Subcutaneous abdominal adipose tissue (tissue), 5 donors: ENCODE results near the gene RND2.
"Not testable (repeated sequence)": the region's sequence is repeated elsewhere in the genome, so short reads cannot be mapped to it uniquely, and the experiment has no call there.

Experiments
- H3K27ac ChIP-seq: one replicate; pipeline ENCODE4 v1.7.0; 2013; ENCODE audit warnings: low read depth, mild to moderate bottlenecking, inconsistent platforms, low read length, moderate library complexity
- H3K27me3 ChIP-seq, 5 donors: one replicate each; pipeline ENCODE4 v1.7.0; 2013; ENCODE audit warnings: low read length in 5 of 5, inconsistent platforms in 1 of 5; ENCODE audit not compliant: control insufficient read depth in 5 of 5, insufficient read depth in 4 of 5
- H3K36me3 ChIP-seq, 5 donors: one replicate each; pipeline ENCODE4 v1.7.0; 2013; ENCODE audit warnings: low read length in 5 of 5; ENCODE audit not compliant: control insufficient read depth in 5 of 5, insufficient read depth in 5 of 5
- H3K4me1 ChIP-seq, 5 donors: one replicate each; pipeline ENCODE4 v1.7.0; 2013; ENCODE audit warnings: low read length in 5 of 5, mild to moderate bottlenecking in 3 of 5, moderate library complexity in 1 of 5; ENCODE audit not compliant: control insufficient read depth in 5 of 5, insufficient read depth in 5 of 5
- H3K4me3 ChIP-seq, 5 donors: one replicate each; pipeline ENCODE4 v1.7.0; 2013; ENCODE audit warnings: low read length in 5 of 5, low read depth in 1 of 5
- H3K9ac ChIP-seq, 5 donors: one replicate each; pipeline ENCODE4 v1.7.0; 2013; ENCODE audit warnings: low read length in 5 of 5, mild to moderate bottlenecking in 4 of 5, moderate library complexity in 3 of 5
- H3K9me3 ChIP-seq, 5 donors: one replicate each; pipeline ENCODE4 v1.7.0; 2013; ENCODE audit warnings: low read length in 5 of 5; ENCODE audit not compliant: control insufficient read depth in 5 of 5
- donor health status: healthy.
- donor health status: healthy.
- donor health status: healthy.
- donor health status: healthy.
- donor health status: healthy.

Gene RND2

DNA sequence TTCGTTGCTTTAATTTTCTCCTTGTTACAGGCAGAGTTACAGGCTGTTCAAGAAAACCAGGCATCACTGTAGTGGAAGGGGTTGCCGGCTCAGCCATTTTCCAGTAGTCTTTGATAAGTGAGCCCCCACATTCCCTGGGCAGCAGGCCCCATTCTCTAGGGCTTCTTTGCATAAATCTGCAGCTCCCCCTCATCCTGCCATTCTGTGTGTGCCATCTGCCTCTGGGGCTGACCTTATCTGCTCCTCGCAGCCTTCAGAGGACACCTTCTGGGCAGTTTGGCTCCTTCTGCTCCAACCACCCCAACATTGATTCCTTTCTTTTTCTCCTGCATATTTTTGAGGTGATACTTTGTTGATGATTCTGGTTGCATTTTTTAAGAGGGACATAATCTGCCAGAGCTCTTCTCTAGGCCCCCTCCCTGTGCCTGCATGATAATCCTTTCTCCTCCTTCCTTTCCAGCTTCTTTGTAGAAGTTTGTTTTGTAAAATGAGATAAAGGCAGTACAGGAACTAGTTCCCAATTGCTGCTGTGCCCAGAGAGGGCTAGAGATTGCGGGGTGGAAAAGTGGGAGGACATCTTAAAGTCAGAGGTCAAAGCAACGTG, 17.1 kb downstream of the RND2 start:
- H3K4me3 ChIP-seq: no peak overlapping the region
- no peak overlapping the region for H3K27ac ChIP-seq
- no peaks in the 10 kb centered on the region for H3K9me3 ChIP-seq
- no peaks in the 10 kb centered on the region for H3K4me1 ChIP-seq
- H3K27me3 ChIP-seq: no peaks in the 10 kb centered on the region
- peaks cover 0 to 6% (median 0%) of the 10 kb centered on the region in 5 donors for H3K36me3 ChIP-seq
- H3K9ac ChIP-seq: no peak overlapping the region

DNA sequence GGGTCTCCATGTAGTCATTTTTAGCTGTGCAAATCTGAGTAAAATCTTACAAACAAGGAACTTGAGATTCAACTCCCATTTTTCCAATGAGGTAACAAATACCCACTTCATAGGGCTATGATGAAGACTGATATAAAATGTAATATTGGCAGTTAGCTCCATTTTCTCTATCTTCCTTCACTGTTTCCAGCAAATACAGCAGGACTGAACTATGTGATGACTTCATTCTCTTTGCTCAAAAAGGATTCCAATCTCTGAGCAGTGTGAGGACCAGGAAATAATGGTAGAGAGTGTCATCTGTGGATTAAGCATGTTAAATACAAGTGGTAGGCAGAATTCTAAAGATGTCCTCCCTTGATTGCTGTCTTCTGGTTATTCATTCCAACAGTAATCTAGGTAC, 18.3 kb downstream of the RND2 start:
- Histone ChIP-seq H3K27me3 (no peaks in the 10 kb centered on the region), H3K27ac (no peak overlapping the region), H3K36me3 (peaks cover 0 to 6% (median 0%) of the 10 kb centered on the region in 5 donors), H3K9me3 (no peaks in the 10 kb centered on the region), H3K4me3 (no peak overlapping the region), H3K4me1 (no peaks in the 10 kb centered on the region), H3K9ac (no peak overlapping the region)

DNA sequence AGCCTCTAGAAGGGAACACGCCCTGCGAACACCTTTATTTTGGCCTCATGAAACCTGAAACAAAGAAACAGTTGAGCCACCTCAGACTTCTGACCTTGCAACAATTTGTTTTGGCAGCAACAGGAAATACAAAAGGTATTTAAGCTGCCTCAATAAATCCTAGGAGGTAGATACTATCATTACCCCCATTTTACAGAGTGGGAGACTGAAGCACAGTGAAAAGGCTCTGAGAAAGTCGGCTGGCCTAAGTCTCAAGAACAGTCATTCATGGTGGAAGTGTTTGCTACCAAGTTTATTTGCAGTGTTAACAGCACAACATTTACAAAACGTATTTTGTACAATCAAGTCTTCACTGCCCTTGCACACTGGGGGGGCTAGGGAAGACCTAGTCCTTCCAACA, 19.0 kb downstream of the RND2 start:
- Histone ChIP-seq H3K27ac (no peak overlapping the region), H3K9me3 (no peaks in the 10 kb centered on the region), H3K36me3 (peaks cover 0 to 6% (median 0%) of the 10 kb centered on the region in 5 donors), H3K4me3 (no peak overlapping the region), H3K27me3 (no peaks in the 10 kb centered on the region), H3K4me1 (no peaks in the 10 kb centered on the region), H3K9ac (no peak overlapping the region)

DNA sequence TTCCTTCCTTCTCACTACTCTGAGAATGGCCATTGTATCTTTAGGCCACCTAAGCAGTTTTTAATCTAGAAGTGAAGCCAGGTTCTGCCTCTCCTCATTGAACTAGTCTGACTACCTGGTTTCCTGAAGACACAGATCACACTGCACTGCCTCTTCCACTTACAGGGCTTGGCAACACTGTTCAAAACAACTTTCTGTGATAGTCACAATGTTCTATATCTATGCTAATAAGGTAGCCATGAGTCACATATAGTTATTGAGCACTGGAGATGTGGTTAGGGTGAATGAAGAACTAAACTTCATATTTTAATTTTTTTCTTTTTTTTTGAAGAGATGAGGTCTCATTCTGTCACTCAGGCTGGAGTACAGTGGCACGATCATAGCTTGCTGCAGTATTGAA, 26.9 kb downstream of the RND2 start:
- Histone ChIP-seq H3K27me3 (no peaks in the 10 kb centered on the region), H3K4me1 (no peaks in the 10 kb centered on the region), H3K36me3 (peaks cover 0 to 13% (median 6%) of the 10 kb centered on the region in 5 donors), H3K27ac (no peak overlapping the region), H3K9me3 (no peaks in the 10 kb centered on the region), H3K9ac (no peak overlapping the region), H3K4me3 (no peak overlapping the region)

DNA sequence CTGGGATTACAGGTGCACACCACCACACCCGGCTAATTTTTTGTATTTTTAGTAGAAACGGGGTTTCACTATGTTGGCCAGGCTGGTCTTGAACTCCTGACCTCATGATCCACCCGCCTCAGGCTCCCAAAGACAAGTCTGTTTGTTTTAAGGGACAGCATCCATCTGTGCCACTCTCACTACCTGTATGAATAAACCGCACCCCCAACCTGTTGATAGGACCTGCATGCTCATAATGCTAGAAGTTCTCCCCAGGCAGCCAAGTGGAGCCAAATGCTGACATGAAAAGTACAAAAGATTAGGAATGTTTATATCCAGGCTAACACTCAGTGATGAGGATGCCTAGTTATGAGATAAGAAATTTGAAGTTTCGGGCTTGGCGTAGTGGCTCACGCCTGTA, 28.0 kb downstream of the RND2 start:
- H3K4me1 ChIP-seq, H3K27me3 ChIP-seq, H3K9me3 ChIP-seq, H3K27ac ChIP-seq, H3K4me3 ChIP-seq, H3K9ac ChIP-seq: not testable (repeated sequence)
- H3K36me3 ChIP-seq: peaks cover 0 to 13% (median 6%) of the 10 kb centered on the region in 5 donors

DNA sequence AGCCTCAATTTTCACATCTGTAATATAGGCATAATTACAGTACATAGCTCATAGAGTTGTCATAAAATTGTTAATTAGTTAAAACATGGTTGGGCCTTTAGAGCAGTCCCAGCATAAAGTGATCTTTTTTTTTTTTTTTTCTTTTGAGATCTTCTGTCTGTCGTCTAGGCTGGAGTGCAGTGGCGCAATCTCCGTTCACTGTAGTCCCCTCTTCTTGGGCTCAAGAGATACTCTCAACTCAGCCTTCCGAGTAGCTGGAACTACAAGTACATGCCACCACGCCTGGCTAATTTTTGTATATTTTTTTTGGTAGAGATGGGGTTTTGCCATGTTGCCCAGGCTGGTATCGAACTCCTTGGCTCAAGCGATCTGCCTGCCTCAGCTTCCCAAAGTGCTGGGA, 31.0 kb downstream of the RND2 start:
- Histone ChIP-seq H3K27ac (no peak overlapping the region), H3K4me1 (no peaks in the 10 kb centered on the region), H3K9ac (no peak overlapping the region), H3K27me3 (no peaks in the 10 kb centered on the region), H3K36me3 (peaks cover 0 to 13% (median 6%) of the 10 kb centered on the region in 5 donors), H3K9me3 (no peaks in the 10 kb centered on the region), H3K4me3 (no peak overlapping the region)

DNA sequence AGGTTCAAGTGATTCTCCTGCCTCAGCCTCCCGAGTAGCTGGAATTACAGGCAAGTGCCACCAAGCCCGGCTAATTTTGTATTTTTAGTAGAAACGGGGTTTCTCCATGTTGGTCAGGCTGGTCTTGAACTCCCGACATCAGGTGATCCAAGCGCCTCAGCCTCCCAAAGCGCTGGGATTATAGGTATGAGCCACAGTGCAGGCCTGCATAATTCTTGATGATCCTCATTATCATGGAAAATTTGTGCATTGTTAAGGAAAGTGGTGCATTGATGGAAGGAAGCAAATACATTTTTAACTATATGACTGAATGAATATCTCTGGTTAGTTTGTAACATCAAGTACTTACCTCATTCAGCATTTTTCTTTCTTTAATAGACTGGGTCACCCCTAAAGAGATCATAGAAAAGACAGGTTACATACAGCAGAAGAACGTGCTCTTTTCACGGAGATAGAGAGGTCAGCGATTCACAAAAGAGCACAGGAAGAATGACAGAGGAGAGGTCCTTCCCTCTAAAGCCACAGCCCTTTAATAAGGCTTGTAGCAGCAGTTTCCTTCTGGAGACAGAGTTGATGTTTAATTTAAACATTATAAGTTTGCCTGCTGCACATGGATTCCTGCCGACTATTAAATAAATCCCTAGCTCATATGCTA, 38.1 kb downstream of the RND2 start:
- no peak overlapping the region for H3K27ac ChIP-seq
- no peaks in the 10 kb centered on the region for H3K4me1 ChIP-seq
- H3K9me3 ChIP-seq: no peaks in the 10 kb centered on the region
- peaks cover 0 to 7% (median 2%) of the 10 kb centered on the region in 5 donors for H3K36me3 ChIP-seq
- no peak overlapping the region for H3K4me3 ChIP-seq
- no peak overlapping the region for H3K9ac ChIP-seq
- no peaks in the 10 kb centered on the region for H3K27me3 ChIP-seq

DNA sequence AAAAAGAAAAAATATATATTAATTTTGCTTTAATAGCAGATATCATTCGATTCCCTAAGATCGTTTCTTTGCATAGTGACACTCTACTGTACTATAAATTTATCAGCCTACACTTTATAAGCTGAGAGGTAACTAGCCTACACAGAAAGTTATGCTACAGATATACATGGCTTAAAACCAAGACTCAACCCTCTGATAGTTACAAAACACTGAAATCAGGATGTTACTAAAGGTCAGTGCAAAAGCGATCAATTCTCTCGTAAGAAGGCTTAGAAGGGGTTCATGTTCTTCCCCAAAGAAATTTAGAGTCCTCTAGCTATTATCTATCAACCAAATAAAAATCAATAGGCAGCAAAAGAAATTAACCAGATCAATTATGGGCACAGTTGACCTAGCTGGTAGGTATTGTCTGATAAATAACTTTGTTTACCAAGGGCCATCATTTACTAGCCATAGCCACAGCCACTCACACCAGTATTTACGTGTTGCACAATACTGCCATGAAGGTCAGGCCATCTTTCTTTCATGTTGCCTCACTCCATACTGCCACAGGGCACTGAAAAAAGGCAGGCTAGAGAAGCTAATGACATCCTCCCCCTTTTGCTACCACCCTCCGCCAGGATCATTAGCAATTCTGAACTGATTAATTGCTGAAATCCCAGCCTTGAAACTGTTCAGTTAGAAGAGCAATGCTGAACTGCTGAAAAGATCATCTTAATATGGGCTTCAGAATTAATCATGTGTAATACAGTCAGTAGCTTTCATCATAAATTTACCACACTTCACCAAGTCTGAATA, 43.7 kb downstream of the RND2 start:
- H3K4me1 ChIP-seq: peaks cover 0 to 17% (median 0%) of the 10 kb centered on the region in 5 donors
- no peak overlapping the region for H3K4me3 ChIP-seq
- H3K36me3 ChIP-seq: peaks cover 0 to 4% (median 0%) of the 10 kb centered on the region in 5 donors
- no peak overlapping the region for H3K9ac ChIP-seq
- no peak overlapping the region for H3K27ac ChIP-seq
- no peaks in the 10 kb centered on the region for H3K27me3 ChIP-seq
- H3K9me3 ChIP-seq: no peaks in the 10 kb centered on the region

DNA sequence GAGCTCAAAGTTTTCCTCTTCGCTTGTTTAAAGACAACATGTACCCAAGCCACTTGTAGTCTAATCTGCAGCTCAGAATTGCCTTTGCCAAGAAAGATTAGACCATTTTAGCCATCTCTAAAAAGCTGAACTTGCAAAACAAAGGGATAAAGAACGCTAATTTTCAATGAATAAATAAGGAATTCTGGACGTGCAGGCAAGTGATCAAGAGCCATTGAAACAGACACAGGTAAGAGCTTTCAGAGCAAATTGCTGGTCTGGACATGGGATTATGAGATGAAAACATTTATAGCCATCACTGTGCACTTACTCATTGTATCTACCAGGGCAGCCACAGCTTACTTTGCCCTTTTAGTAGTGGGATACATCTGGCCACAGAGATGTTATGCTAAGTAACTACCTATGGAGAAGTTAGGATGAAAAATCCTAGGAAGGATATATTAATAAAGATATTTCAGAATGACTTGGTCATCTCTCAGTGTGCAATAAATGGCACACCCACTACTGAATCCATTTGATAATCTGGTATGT, 44.4 kb downstream of the RND2 start:
- Histone ChIP-seq H3K9ac (no peak overlapping the region), H3K4me1 (peaks cover 0 to 17% (median 0%) of the 10 kb centered on the region in 5 donors), H3K36me3 (peaks cover 0 to 4% (median 0%) of the 10 kb centered on the region in 5 donors), H3K4me3 (no peak overlapping the region), H3K27ac (no peak overlapping the region), H3K27me3 (no peaks in the 10 kb centered on the region), H3K9me3 (no peaks in the 10 kb centered on the region)

DNA sequence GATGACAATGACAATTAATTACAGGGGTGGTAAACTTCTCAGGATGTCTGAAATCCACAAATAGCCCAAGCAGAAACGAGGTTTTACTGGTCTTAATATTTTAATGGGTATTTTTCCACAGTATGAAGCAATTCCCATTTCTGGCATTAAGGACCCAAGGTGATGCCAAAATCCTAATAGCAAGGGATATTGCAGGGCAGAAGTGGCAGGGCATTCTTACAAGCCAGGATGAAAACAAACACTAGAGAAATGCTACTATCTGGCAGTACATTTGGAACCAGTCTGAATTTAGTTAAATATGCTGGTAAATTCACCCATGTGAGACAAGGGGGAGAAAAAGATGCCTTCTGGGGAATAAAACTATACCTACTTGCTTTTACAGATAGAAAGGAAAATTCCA, 45.2 kb downstream of the RND2 start:
- Histone ChIP-seq H3K9ac (no peak overlapping the region), H3K27ac (no peak overlapping the region), H3K4me1 (peaks cover 0 to 17% (median 0%) of the 10 kb centered on the region in 5 donors), H3K9me3 (no peaks in the 10 kb centered on the region), H3K36me3 (peaks cover 0 to 4% (median 0%) of the 10 kb centered on the region in 5 donors), H3K27me3 (no peaks in the 10 kb centered on the region), H3K4me3 (no peak overlapping the region)
